Peyer's patch (tissue), 4 donors: Measurements from ENCODE around the gene BAZ1A. TPM values are rescaled to one million over a fixed set of nuclear protein-coding genes. Genes with fewer than 3 reads are reported as not detected.

Experiments used
- DNase-seq, 3 donors: peaks; one replicate each; pipeline ENCODE4 v3.0.0-alpha.2; 2017 to 2019
- H3K27ac ChIP-seq, 4 donors: fragments of 200-600 bp; sonication (generic); one replicate each; pipeline ENCODE4 v1.5.1; 2016 to 2019
- H3K27me3 ChIP-seq, 2 donors: fragments of 200-600 bp; sonication (generic); one replicate each; pipeline ENCODE4 v1.5.1; 2019
- H3K36me3 ChIP-seq, 3 donors: fragments of 200-600 bp; sonication (generic); one replicate each; pipeline ENCODE4 v1.5.1; 2016 to 2019
- H3K4me1 ChIP-seq, 4 donors: fragments of 200-600 bp; sonication (generic); one replicate each; pipeline ENCODE4 v1.5.1; 2016 to 2019
- H3K4me3 ChIP-seq, 4 donors: fragments of 200-600 bp; sonication (generic); 1 replicate in 3 of 4; 2 replicates in 1 of 4; pipeline ENCODE4 v1.5.1; 2016 to 2019; ENCODE audit warnings: mild to moderate bottlenecking in 1 of 4
- H3K9me3 ChIP-seq, 4 donors: fragments of 200-600 bp; sonication (generic); one replicate each; pipeline ENCODE4 v1.5.1; 2016 to 2019; ENCODE audit warnings: mild to moderate bottlenecking in 1 of 4
- POLR2A ChIP-seq, 2 donors: fragments of 450-650 bp; IDR thresholded peaks; one replicate each; pipeline ENCODE4 v1.5.1; 2017; ENCODE audit warnings: antibody characterized with exemption in 2 of 2, mild to moderate bottlenecking in 2 of 2, moderate library complexity in 2 of 2
- total RNA-seq, 4 donors: library from RNA; depleted of rRNA; stranded (reverse); fragments of >200 nt; gene quantifications; one replicate each; pipeline ENCODE4 v1.1.0, GENCODE V29; 2016
- TF ChIP-seq, protein P1 (sequence below), 6 experiments: fragments of 450-650 bp in 4 of 6; fragments of 200-600 bp in 2 of 6; sonication (generic) in 1 of 6; IDR thresholded peaks; one replicate each; pipeline ENCODE4 v1.5.1; 2017 to 2019; ENCODE audit warnings: antibody characterized with exemption in 6 of 6, mild to moderate bottlenecking in 3 of 6, moderate library complexity in 1 of 6

BAZ1A gene
- total RNA-seq, 4 donors from 2014 or later, result 26.3 to 61.1 (median 29.1) TPM

DNA sequence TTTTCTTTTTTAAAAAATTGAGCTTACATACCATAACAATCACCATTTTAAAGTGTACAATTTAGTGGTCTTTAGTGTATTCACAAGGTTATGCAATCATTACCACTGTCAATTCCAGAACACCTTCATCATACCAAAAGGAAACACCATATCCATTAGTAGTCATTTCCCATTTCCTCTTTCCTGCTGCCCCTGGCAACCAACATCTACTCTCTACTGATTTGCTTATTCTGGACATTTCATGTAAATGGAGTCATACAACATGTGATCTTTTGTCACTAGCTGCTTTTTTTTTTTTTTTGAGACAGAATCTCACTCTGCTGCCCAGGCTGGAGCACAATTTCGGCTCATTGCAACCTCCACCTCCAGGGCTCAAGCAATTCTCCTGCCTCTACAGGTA is 93.9 kb downstream of the BAZ1A start:
- H3K4me3 ChIP-seq, result no peak overlapping the region
- H3K9me3 ChIP-seq, result no peaks in the 10 kb centered on the region
- DNase-seq, result no peak
- no peak overlapping the region for H3K27ac ChIP-seq
- TF ChIP-seq, protein P1, sequence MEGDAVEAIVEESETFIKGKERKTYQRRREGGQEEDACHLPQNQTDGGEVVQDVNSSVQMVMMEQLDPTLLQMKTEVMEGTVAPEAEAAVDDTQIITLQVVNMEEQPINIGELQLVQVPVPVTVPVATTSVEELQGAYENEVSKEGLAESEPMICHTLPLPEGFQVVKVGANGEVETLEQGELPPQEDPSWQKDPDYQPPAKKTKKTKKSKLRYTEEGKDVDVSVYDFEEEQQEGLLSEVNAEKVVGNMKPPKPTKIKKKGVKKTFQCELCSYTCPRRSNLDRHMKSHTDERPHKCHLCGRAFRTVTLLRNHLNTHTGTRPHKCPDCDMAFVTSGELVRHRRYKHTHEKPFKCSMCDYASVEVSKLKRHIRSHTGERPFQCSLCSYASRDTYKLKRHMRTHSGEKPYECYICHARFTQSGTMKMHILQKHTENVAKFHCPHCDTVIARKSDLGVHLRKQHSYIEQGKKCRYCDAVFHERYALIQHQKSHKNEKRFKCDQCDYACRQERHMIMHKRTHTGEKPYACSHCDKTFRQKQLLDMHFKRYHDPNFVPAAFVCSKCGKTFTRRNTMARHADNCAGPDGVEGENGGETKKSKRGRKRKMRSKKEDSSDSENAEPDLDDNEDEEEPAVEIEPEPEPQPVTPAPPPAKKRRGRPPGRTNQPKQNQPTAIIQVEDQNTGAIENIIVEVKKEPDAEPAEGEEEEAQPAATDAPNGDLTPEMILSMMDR (IDR thresholded peaks at IDR 0.05), result no peak
- TF ChIP-seq POLR2A (IDR thresholded peaks at IDR 0.05), result no peak
- no peaks in the 10 kb centered on the region for H3K27me3 ChIP-seq
- peaks cover 0 to 53% (median 0%) of the 10 kb centered on the region in 3 donors for H3K36me3 ChIP-seq
- H3K4me1 ChIP-seq, result no peaks in the 10 kb centered on the region

GRCh38 chr14:34780646-34781045 is 94.5 kb downstream of the BAZ1A start:
- DNase-seq, result no peak
- TF ChIP-seq, protein P1 (IDR thresholded peaks at IDR 0.05), result no peak
- no peak for TF ChIP-seq POLR2A (IDR thresholded peaks at IDR 0.05)
- no peak overlapping the region for H3K27ac ChIP-seq
- H3K4me1 ChIP-seq, result no peaks in the 10 kb centered on the region
- no peaks in the 10 kb centered on the region for H3K9me3 ChIP-seq
- H3K4me3 ChIP-seq, result no peak overlapping the region
- no peaks in the 10 kb centered on the region for H3K27me3 ChIP-seq
- peaks cover 0 to 59% (median 0%) of the 10 kb centered on the region in 3 donors for H3K36me3 ChIP-seq

- Histone ChIP-seq H3K4me3 (no peak overlapping the region), H3K36me3 (peaks cover 0 to 64% (median 0%) of the 10 kb centered on the region in 3 donors), H3K4me1 (no peaks in the 10 kb centered on the region), H3K9me3 (no peaks in the 10 kb centered on the region), H3K27ac (no peak overlapping the region), H3K27me3 (no peaks in the 10 kb centered on the region)
- no peak for DNase-seq
- no peak for TF ChIP-seq POLR2A (IDR thresholded peaks at IDR 0.05)
- TF ChIP-seq, protein P1 (IDR thresholded peaks at IDR 0.05), result no peak
Observed at GRCh38 chr14:34778744-34779143, 96.4 kb downstream of the BAZ1A start.

- H3K36me3 ChIP-seq, result peaks cover 0 to 54% (median 0%) of the 10 kb centered on the region in 3 donors
- TF ChIP-seq, protein P1 (IDR thresholded peaks at IDR 0.05), result no peak
- no peak for TF ChIP-seq POLR2A (IDR thresholded peaks at IDR 0.05)
- H3K27me3 ChIP-seq, result no peaks in the 10 kb centered on the region
- no peak overlapping the region for H3K27ac ChIP-seq
- DNase-seq, result no peak
- H3K9me3 ChIP-seq, result no peaks in the 10 kb centered on the region
- H3K4me3 ChIP-seq, result no peak overlapping the region
- H3K4me1 ChIP-seq, result no peaks in the 10 kb centered on the region
Observed at GRCh38 chr14:34776611-34777010, 98.5 kb downstream of the BAZ1A start.

- DNase-seq, result no peak
- TF ChIP-seq POLR2A (IDR thresholded peaks at IDR 0.05), result no peak
- TF ChIP-seq, protein P1 (IDR thresholded peaks at IDR 0.05), result no peak
- Histone ChIP-seq H3K4me3 (no peak overlapping the region), H3K4me1 (no peaks in the 10 kb centered on the region), H3K27ac (no peak overlapping the region), H3K9me3 (no peaks in the 10 kb centered on the region), H3K36me3 (peaks cover 0 to 53% (median 0%) of the 10 kb centered on the region in 3 donors), H3K27me3 (no peaks in the 10 kb centered on the region)
Observed at GRCh38 chr14:34775922-34776321, 99.2 kb downstream of the BAZ1A start.

DNA sequence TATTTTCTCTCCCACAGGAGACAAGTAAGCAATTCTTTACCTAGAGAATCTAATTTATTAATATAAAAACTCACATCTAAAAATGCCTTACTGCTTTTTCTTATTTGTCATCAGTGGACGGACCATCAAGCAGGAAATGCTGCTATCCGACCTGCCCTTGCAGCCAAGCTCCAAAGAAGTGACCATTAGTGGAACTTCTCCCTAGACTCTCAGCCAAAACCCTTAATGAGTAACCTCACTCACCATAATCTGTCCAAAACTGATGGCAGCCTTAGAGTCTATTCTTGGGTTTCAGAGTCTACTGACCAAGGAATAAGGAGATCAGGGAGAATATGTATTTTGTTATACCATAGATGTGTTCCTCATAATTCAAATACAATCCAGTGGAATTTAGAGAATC is 99.8 kb downstream of the BAZ1A start:
- Histone ChIP-seq H3K36me3 (peaks cover 0 to 56% (median 0%) of the 10 kb centered on the region in 3 donors), H3K4me3 (no peak overlapping the region), H3K4me1 (no peaks in the 10 kb centered on the region), H3K9me3 (no peaks in the 10 kb centered on the region), H3K27me3 (no peaks in the 10 kb centered on the region), H3K27ac (no peak overlapping the region)
- no peak for DNase-seq
- TF ChIP-seq, protein P1 (IDR thresholded peaks at IDR 0.05), result no peak
- no peak for TF ChIP-seq POLR2A (IDR thresholded peaks at IDR 0.05)
